ENCODE data around the gene SLC7A5. TPM values are rescaled to one million over a fixed set of nuclear protein-coding genes. Genes with fewer than 3 reads are reported as not detected.

Gene SLC7A5
- total RNA-seq, 8 experiments from 2014 or later: 15.5 to 129 (median 51.1) TPM

Other genes with a start within 250 kb of the SLC7A5 start
- 10 to 100 TPM; 18.1 to 49.7 (median 22.4) TPM for gene KLHDC4, start 103.5 kb downstream of the SLC7A5 start, total RNA-seq
- gene CA5A, start 67.0 kb upstream of the SLC7A5 start, total RNA-seq: under 1 TPM in 7 of 8 experiments, not detected in 1; 0.05 to 0.52 (median 0.17) TPM
- 10 to 100 TPM; 12.9 to 28.1 (median 18.5) TPM for gene BANP, start 81.9 kb upstream of the SLC7A5 start, total RNA-seq

All from motor neuron (in vitro differentiated cells).